Hematopoietic multipotent progenitor cell treated with erythropoietin and hydrocortisone succinate and interleukin-3 and kit ligand, for 8 days (in vitro differentiated cells): ENCODE results near the gene CLEC2D.
"Not testable (repeated sequence)": the region's sequence is repeated elsewhere in the genome, so short reads cannot be mapped to it uniquely, and the experiment has no call there.

ENCODE experiments used
- DNase-seq: peaks from one replicate; pipeline ENCODE4 v3.0.0-alpha.2; 2015

Gene CLEC2D

GRCh38 chr12:9660046-9660445, 9.5 kb upstream of the CLEC2D start:
- DNase-seq, result no peak

GRCh38 chr12:9661720-9662119, 7.8 kb upstream of the CLEC2D start:
- DNase-seq, result no peak

- no peak for DNase-seq
Observed at GRCh38 chr12:9662488-9662887, 7.0 kb upstream of the CLEC2D start.

GRCh38 chr12:9667403-9668160, 1.9 kb upstream of the CLEC2D start:
- no peak for DNase-seq

GRCh38 chr12:9668161-9669018, 1.1 kb upstream of the CLEC2D start:
- DNase-seq, result no peak

- DNase-seq, result no peak
Observed at GRCh38 chr12:9669019-9669326, 540 bp upstream of the CLEC2D start.

GRCh38 chr12:9672340-9672739, 2.8 kb downstream of the CLEC2D start:
- DNase-seq, result not testable (repeated sequence)

- peak; percentile 80 for DNase-seq
Observed at GRCh38 chr12:9673404-9674225, 4.1 kb downstream of the CLEC2D start.

GRCh38 chr12:9674226-9674590, 4.7 kb downstream of the CLEC2D start:
- no peak for DNase-seq

- DNase-seq, result not testable (repeated sequence)
Observed at GRCh38 chr12:9682508-9682907, 13.0 kb downstream of the CLEC2D start.

- not testable (repeated sequence) for DNase-seq
Observed at GRCh38 chr12:9682949-9683348, 13.4 kb downstream of the CLEC2D start.

- peak; percentile 86 for DNase-seq
Observed at GRCh38 chr12:9685366-9685765, 15.9 kb downstream of the CLEC2D start.

GRCh38 chr12:9685915-9686314, 16.4 kb downstream of the CLEC2D start:
- no peak for DNase-seq

GRCh38 chr12:9687228-9687627, 17.7 kb downstream of the CLEC2D start:
- DNase-seq, result peak; percentile 45

GRCh38 chr12:9692909-9693308, 23.4 kb downstream of the CLEC2D start:
- no peak for DNase-seq

GRCh38 chr12:9694241-9694640, 24.7 kb downstream of the CLEC2D start:
- DNase-seq, result no peak

- DNase-seq, result peak; percentile 29
Observed at GRCh38 chr12:9695150-9695549, 25.6 kb downstream of the CLEC2D start.

GRCh38 chr12:9695661-9696060, 26.1 kb downstream of the CLEC2D start:
- DNase-seq, result not testable (repeated sequence)

- no peak for DNase-seq
Observed at GRCh38 chr12:9697619-9698018, 28.1 kb downstream of the CLEC2D start.

- no peak for DNase-seq
Observed at GRCh38 chr12:9698681-9699080, 29.2 kb downstream of the CLEC2D start.

GRCh38 chr12:9699269-9699897, 29.9 kb downstream of the CLEC2D start:
- no peak for DNase-seq

- DNase-seq, result no peak
Observed at GRCh38 chr12:9699898-9700605, 30.5 kb downstream of the CLEC2D start.
